DOHH2 (cell line): ENCODE data around the gene CUL7.

Source experiments
- CTCF ChIP-seq: fragments of 200-600 bp; sonication (generic); IDR thresholded peaks from one replicate; pipeline ENCODE4 v1.5.1; 2014; ENCODE audit warnings: antibody characterized with exemption, mild to moderate bottlenecking, low read depth, low read length; ENCODE audit not compliant: poor library complexity, severe bottlenecking
- EZH2phosphoT487 ChIP-seq: fragments of 200-600 bp; sonication (generic); IDR thresholded peaks from 2 replicates; pipeline ENCODE4 v1.6.1; 2017; ENCODE audit warnings: borderline replicate concordance, mild to moderate bottlenecking, antibody characterized with exemption, low read length, moderate library complexity, mixed read lengths

- no peak for TF ChIP-seq CTCF
- no peak for TF ChIP-seq EZH2phosphoT487
Observed at GRCh38 chr6:43007126-43007525, 46.5 kb downstream of the CUL7 start.
